HG02798 (cell line): ENCODE results near the gene KRT33B.
"Not testable (repeated sequence)": the region's sequence is repeated elsewhere in the genome, so short reads cannot be mapped to it uniquely, and the experiment has no call there.

Source experiments
- ATAC-seq: cut with Tn5 transposase; IDR thresholded peaks from one replicate; pipeline ENCODE4 v1.9.1; 2021; ENCODE audit warnings: mild to moderate bottlenecking; ENCODE audit not compliant: unreplicated experiment, poor library complexity

KRT33B gene

DNA sequence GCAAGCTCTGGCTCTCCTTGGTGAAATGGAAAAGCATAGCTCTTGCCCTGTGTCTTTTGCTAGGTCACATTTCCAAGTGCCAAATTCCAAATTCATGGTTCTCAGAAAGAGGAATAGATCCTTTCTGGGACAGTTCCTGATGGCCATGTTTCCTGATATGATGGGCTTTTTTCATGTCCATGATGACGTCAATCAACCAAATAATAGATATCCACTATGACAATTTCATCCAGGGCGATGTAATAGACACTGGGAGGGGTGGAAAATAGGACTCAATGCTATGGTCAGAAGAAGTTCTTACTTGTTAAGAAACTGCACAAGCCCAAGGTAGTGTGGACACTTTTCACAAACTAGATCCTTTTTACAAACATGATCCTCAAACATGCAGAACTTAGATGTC lies 18.4 kb downstream of the KRT33B start:
- no peak for ATAC-seq

DNA sequence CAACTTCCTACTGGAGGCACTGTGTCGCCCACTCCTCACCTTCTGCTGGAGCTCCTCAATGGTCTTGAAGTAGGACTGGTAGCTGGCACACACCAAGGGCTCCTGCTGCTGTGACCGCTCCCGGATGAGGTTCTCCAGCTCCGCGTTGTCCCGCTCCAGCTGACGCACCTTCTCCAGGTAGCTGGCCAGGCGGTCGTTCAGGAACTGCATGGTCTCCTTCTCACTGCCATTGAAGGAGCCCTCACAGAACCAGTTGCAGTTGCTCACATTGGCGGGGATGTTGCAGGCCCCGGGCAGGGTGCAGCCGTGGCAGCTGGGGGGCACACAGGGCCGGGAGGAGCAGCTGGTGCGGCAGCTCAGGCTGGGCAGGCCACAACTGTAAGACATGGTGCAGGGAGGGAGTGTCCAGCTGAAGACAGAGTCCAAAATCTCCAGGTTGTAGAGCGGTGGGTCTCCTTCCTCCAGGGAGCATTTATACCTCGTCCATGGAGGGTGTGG lies 19.2 kb downstream of the KRT33B start, which contains the start of gene KRT33A:
Gene KRT33A, minus strand, starts transcription at position 448 of the 498 bp plus-strand sequence. Its CDS starts 61 bp downstream, at position 387.
- ATAC-seq = not testable (repeated sequence)

DNA sequence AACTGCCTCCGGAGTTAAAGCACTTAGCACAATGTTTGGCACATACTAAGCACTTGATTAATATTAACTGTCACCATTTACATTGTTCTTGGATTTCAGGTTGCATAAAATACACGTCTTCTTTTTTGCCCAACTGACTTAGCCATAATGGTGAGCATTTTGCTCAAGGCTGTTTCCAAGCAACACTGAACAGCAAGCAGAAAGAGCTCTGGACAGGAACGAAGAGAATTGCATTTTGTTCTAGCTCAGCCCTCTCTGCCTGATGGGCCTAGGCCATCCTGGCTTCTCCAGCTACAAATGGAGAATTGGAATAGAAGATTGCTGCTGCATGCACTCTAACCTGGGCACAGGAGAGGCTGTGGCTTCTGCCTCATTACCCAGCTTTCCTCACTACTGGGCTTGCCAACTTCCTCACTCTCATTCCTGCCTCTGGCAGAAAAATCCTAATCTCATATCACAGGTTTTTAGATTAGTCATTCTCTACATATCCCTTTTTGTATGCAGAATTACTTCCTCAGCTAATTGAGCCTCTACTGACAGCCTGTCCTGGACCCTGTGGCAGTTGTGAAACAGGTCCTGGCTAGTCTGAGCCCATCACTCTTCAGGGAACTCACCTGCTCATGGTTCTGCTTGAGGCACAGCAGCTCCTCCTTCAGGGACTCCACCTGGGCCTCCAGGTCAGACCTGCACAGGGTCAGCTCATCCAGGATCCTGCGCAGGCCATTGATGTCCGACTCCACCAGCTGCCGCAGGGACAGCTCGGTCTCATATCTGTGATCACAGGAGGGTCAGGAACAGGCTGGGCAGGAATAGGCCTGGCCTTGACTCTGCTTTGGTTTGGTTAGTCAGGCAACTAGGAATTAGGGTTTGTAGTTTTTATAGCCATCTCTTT lies 21.5 kb downstream of the KRT33B start:
- ATAC-seq = no peak

DNA sequence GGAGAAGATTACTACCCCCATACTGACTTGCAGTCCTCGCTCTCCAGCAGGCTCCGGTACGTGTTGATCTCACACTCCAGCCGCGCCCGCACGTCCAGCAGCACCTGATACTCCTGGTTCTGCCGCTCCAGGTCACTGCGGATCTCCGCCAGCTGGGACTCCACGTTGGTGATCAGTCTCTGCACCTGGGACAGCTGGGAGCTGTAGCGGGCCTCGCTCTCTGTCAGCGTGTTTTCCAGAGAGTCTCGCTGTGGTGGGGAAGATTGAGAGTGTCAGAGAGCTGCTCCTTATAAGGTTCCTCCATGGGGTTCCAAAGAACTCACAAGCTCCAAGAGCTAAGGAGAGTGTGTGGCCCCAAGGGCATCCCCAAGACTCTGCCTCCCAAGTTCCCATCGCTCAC lies 23.2 kb downstream of the KRT33B start:
- ATAC-seq = not testable (repeated sequence)

DNA sequence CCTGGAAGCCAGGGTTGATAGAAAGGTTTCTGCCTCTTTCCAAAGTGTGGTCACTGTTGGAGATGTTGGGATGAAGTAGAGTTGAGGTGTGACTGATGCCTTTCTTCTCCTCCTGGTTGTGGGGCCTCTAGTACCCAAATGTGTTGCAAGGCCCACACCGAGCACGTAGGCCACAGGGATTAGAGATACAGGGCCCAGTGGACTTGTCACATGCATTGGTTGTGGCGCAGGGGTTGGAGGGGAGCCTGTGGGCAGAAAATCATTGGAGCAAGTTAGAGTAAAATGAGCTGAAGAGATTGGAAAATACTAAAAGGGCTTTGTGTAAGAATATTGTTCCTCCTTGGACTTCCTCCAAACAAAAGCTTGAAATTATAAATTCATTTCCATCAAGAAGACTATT lies 23.6 kb downstream of the KRT33B start:
- no peak for ATAC-seq

DNA sequence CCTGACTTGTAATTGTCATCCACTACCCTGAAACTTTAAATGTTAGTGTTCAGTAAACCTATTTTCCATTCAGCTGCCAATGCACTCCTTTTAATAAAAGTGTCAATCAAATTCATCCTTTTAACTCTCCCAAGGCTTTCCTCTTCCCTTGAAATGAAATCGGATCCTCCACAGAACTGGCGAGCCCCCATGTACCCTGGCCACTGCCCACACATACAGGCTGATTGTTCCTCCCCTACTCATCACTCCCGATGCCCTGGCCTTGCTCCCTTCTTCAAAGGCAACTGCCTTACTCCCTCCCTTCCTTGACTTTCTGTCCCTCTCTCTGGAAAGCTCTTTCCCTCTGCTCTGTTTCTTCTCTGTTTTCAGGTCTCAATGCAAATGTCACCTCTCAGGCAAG lies 26.6 kb downstream of the KRT33B start:
- no peak for ATAC-seq

DNA sequence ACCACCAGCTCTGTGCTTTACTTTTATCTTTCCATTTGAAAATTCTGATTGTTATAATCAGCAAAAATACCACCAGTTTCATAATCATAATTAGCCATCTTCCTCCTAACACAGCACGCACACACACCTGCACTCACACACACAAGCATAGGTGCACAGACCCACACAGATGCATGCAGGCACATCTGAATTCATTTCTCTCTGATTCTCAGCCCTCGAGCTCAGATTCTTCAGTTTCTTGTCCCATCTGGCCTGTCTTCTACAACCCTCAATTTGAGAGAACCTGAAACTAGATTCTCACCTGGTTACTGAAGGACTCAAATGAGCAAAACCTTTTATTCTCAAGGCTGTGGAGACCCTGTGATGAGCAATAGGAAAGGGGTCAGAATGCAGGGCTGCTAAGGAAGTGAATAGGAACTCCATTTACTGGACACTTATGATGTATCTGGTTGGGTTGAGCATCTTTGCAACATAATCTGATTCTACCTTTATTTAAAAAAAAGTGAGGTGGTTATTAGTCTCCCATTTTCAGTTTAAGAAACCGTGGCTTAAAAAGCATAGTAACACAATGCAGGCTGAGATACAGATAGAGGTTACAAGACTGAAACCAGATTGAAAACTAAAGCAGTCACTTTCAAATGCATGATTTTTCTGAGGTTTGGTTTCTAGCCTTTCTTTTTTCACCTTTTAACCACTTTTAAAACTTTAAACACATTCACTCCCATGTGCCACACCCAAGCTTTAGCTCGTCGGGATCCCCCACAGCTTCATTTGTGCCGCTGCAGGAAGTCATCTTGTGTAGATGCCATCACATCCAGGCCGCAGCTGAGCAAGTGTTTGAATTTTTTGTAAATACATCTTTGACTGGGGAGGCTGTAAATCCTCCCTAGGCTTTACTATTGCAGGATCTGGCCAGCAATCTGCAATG lies 28.4 kb downstream of the KRT33B start:
- ATAC-seq = no peak

DNA sequence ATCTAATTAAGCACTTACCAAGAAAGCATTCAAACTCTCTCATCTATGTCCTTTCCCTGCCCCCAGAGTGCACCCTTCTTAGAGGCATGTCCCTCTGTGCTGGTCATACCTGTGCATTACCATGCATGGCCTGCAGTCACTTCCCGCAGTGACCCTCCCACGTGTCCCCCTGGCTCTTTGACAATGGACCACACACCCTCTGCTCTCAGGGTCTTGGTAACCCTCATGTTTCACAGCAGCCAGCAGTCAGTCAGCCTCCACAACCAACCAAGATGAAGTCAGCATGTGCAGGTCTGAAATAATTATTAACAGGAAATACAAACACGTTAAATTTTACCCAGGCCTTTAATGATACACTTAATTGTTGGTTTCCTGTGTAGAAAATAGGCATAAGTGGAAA lies 29.1 kb downstream of the KRT33B start:
- ATAC-seq = no peak

DNA sequence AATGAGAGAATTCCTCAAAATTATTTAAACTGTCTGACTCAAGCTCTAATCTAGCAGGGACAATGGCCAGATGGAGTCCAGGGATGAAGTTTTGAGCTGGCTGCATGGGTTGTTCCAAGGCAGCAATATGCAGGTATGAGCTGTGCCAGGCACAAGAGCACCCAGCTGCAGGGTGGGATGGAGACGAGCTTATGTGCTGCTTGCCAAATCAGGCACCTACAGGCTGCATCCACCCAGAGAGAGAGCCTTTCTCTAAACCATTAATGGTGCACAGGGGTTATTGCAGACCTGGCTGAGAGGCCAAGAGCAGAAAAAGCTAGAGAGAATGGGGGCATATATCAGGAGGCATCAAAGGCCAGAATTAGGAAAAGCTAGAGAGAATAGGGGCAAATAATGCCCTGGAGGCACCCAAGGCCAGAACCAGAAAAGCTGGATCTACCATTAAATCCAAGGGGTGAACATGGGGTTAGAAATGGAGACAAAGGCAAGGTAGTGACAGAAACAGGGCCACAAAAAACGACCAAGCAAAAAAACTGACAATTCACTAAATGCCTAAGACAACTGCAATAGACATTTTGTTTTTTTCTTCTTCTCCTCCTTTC lies 29.9 kb downstream of the KRT33B start:
- ATAC-seq = no peak

DNA sequence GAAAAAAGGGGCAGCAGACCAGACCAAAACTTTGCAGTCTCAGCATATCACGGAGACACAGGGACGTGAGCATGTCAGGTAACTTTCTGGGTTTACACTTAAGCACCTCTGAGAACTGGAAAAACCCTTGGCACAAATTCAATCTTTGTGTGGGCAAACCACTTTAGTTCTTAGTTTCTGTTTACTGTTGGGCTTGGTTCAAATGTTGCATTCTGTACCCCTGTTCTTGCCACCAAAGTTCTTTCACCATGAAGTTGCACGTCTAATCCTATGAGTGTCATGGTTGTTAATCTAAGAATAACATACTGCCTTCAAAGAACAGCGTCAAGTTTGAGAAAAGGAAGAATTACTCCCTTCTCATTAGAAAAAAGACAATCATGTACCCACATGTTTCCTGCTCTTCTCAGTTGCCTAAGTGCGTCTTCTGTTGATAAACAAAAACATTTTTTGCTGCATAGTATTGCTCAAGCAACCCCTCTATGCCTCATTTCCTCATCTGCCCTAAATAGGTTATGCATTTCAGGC lies 30.6 kb downstream of the KRT33B start:
- ATAC-seq = no peak

DNA sequence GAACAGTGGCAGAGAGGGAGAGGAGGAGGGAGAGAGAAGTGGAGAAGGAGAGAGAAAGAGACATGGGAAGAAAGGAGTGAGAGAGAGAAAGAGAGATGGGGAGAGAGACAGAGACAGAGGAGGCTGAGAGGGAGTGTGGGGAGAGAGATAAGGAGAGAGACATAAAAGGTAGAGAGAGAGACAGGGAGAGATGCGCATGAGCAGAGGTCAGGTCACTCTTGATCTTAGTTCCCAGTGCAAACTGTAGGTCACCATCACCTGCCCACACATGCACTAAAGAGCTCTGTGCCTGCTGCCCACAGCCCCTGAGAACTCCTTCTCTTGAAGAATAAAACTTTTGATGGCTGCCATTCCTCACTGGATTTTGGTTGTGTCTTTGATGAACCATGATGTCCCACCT lies 33.9 kb downstream of the KRT33B start:
- ATAC-seq = no peak

DNA sequence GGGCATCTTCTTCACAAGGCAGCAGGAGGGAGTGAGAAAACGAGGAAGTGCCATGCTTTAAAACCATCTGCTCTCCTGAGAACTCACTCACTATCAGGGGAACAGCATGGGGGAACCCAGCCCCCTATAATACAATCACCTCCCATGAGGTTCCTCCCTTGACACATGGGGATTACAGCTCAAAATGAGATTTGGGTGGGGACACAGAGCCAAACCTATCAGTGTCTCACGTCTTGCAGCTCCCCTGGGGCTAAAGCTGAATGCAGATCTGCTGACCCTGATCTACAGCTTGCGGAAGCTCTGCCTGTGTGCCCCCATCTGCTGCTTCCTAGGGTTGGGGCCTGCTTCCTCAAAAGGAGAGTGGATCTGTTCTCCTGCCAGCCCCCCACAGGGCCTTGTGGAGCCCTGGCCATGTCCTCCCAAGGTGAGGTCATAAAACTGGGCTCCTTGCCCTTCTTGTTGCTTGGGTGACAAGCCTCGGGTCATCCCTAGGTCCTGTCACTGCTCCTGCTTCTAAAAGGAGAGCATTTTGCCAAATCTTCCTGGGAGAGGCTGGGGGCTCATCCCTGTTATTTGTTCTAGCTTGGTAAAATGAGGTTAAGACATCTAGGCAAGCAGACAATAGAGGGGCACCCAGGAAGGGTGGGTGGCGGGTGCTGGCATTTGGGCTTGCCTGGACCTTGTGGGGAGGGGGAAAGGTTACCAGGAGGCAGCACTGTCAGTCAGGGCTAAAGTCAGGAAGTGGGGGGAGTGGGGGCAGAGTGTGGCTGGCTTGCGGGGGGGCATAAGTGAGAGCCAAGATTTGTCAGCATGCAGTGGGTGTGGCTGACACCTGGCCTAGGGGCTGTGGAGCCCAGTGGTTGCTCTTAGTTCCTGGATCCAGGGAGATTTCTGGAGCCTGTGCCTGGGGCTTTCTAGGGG lies 35.0 kb downstream of the KRT33B start:
- ATAC-seq = no peak

DNA sequence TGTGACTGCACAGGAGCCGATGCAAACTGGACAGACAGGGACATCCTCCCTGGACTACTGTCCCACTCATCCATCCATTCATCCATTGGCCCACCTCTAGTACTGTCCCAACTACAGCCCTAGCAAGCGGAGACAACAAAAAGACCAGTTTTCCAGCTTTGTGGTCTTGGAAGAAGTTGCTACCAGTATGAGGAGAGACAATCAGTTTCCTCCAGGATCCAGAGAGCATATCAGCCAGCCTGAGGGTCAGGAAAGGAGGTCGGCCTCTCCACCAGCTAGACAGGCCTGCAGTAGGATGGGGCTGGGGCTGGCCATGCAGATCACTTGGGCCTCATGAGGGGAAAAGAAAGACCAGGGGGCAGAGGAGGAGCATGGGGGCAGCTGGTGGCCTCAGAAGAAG lies 35.8 kb downstream of the KRT33B start:
- ATAC-seq = no peak

DNA sequence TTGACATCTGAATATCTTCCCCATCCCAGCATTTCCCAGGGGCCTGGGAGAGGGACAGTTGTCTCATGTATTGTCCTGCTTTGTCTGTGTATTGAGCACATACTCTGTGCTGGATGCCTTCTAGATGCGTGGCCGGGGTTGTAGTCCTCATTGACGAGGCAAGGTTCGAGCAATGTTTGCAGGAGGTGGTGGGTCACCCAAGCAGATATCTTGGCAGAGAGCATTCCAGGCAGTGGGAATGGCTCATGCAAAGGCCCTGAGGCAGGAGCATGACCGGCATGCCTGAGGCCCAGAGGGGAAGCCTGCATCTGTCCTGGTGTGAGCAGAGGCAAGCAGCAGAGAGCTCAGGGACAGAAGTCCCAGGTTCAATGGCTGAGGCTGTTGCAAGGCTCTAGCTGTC lies 36.5 kb downstream of the KRT33B start:
- no peak for ATAC-seq

DNA sequence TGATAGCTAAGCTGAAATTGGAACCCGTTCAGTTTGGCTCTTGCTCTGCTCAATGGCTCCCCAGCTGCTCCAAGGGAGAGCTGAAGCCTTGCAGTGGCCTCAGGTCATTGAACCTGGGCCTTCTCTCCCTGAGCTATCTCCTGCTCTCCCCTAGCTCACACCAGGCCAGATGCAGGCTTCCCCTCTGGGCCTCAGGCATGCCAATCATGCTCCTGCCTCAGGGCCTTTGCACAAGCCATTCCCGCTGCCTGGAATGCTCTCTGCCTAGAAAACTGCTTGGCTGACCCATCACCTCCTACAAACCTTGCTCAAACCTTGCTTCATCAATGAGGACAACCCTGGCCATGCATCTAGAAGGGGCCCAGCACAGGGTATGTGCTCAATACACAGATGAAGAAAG lies 37.4 kb downstream of the KRT33B start:
- ATAC-seq = no peak

DNA sequence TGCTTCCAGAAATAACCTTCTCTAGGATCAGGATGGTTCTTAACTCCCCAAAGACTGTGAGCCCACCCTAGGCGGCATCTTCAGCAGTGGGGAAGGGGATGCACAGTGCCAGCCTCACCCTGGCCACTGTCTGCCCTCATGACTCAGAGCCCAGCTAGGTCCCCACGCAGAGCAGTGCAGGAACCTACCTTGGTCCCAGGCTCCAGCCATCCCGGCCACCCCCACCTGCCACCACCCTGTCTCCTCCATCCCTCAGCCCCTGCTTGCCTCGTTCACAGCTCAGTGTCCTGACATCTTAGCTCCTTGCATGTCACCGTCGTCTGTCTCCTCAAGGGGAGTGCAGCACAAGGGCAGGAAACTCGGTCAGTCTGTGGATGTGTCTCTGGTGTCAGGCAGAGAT lies 38.0 kb downstream of the KRT33B start:
- no peak for ATAC-seq

DNA sequence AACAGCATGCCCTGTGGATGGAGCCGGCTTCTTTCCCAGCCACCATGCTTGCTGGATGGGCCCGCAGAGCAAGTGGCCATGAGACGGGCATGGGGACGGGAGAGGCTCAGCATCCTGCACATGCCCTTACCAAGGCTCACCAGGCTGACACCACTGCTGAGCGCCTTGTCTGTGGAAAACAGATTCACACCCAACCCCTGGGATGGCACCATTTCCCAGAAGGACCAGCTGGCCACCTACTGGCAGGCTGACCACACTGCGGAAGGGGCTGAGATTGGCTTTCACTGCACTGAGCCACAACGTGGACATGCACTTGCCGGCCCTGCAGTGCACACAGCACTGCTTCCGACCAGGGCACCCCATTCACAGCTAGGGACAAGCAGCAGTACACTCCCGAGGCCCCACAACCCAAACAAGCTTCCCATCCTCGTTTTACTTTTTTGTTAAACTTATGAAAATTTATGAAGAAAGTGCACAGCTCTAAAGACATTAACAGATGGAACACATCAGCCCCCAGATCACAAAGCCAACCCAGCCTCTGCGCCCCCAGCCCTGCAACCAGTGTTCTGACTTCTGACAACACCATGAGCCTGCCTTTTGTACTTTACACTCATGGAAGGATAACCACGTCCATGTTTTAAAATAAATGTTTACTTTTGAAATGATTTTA lies 40.2 kb downstream of the KRT33B start:
- no peak for ATAC-seq

DNA sequence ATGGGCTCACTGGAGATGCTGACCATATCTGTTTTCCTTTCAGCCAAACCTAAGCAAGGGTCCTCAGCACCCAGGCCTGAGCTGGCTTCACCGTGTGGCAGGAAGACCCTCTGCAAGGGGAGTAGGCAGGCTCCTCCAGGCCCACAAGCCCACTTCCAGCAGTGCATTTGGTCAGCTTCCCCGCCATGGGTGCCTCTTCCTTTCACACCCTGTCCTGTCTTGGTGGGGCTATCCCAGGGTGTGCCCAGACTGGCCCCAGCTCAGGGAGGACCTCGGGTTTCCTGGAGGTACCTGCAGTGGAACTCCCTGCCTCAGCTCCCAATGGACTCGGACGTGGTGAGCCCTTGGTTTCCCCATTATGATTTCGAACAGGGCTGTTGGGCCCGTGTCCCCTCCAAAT lies 41.4 kb downstream of the KRT33B start:
- no peak for ATAC-seq
